GM19452 (cell line): ENCODE measurements around the gene PRSS48.
A peak's percentile ranks its signal among the peaks of the same experiment; 100 is the strongest.
"Not testable (repeated sequence)": the region's sequence is repeated elsewhere in the genome, so short reads cannot be mapped to it uniquely, and the experiment has no call there.

Source experiments
- ATAC-seq: cut with Tn5 transposase; IDR thresholded peaks from one replicate; pipeline ENCODE4 v1.9.1; 2021; ENCODE audit not compliant: unreplicated experiment

Gene PRSS48

GRCh38 chr4:151260526-151260925 lies 16.4 kb upstream of the PRSS48 start:
- ATAC-seq: no peak

DNA sequence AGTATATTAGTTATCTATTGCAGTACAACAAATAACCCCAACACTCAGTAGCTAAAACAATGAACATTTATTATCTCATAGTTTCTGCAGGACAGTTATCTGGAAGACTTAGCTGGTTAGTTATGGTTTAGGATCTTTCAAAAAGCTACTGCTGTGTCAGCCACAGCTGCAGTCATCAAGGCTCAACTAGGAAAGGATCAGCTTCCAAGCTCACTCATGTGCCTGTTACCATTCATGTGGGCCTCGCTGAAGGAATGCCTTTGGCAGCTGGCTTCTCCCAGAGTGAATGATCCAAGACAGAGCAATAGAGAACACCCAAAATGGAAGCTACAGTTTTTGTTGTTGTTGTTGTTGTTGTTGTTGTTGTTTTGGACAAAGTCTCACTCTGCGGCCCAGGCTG lies 13.5 kb upstream of the PRSS48 start:
- ATAC-seq: no peak

GRCh38 chr4:151266497-151266896 lies 10.5 kb upstream of the PRSS48 start:
- ATAC-seq: no peak

- ATAC-seq: no peak
Observed at GRCh38 chr4:151267104-151267503, 9.9 kb upstream of the PRSS48 start.

DNA sequence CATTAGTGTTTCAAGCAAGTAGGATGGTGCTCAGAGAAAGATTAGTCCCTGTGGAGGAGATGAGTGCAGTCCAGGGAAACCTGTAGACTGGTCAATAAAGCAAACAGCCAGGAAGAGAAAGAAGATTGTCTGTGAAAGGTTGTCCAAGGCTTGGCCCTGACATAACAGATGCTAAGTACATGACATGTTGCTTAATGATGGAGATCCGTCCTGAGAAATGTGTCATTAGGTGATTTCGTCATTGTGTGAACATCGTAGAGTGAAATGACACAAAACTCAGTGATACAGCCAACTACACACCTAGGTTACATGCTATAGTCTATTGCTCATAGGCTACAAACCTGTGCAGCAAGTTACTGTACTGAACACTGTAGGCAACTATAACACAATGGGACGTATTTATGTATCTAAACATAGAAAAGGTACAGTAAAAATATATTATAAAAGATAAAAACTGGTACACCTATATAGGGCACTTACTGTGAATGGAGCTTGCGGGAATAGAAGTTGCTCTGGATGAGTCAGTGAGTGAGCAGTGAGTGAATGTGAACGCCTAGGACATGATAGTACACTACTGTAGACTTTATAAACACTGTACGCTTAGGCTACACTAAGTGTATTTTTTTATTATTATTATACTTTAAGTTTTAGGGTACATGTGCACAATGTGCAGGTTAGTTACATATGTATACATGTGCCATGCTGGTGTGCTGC lies 9.0 kb upstream of the PRSS48 start:
- ATAC-seq: no peak

GRCh38 chr4:151268905-151269304 lies 8.1 kb upstream of the PRSS48 start:
- not testable (repeated sequence) for ATAC-seq

DNA sequence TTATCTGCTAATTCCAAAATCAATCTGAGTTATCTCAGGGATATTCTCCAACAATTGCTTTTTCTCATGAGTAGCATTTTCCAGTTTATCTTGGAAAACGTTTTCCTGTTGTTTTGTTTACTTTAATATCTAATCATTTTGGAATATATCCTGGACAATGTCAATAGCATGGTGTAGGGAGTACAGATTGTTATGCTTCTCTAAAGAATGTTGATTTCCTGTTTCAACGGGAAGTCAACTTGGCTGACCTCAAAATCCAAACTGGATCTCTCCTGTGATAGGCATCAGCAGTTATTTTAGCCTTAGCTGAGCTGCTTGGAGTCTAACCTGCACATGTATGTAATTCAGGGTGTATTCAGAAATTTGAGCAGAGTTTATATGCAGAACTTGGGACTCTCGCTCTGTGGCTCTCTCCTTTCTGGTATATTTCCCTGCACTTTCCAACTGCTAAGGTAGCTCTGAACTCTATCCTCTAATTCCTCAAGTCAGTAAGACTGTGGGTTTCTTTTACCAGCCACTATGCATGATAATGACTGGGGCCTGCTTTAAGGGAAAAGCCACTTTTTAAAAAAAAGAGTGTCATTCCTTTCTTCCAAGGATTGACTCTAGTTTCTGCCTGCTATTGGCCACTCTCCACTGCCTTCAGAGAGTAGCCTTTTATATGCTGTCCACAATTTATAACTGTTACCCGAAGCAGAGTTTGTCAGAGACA lies 7.7 kb downstream of the PRSS48 start:
- ATAC-seq: no peak

DNA sequence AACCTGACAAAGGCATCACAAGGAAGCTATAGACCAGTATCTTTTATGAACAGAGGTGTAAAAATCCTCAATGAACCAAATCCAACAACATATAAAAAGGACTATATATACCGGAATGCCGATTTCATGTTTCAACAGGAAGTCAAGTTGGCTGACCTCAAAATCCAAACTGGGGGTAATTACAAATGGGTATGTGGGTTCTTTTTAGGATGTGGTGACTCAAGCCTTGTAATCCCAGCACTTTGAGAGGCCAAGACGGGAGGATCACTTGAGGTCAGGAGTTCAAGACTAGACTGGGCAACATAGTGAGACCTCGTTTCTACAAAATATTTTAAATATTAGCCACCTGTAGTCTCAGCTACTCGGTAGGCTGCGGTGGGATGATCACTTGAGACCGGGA lies 10.4 kb downstream of the PRSS48 start:
- no peak for ATAC-seq

DNA sequence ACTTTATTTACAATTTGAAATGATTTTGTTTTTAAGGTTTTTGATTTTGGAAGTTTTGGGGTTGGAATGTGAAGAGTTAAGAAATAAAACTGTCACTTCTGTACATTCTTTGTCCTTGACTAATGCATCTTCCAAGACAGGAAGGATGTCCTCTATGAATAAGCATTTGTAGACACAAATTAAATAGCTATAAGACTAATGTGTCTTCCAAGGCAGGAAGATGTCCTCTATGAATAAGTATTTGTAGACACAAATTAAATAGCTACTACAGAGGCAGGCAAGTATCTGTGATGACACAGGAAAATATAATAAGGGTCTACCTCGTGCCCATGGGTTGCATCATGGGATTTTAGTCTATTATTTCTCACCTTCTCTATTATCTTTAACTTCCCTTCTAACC lies 14.5 kb downstream of the PRSS48 start:
- ATAC-seq: no peak

GRCh38 chr4:151292038-151292437 lies 15.1 kb downstream of the PRSS48 start:
- no peak for ATAC-seq

DNA sequence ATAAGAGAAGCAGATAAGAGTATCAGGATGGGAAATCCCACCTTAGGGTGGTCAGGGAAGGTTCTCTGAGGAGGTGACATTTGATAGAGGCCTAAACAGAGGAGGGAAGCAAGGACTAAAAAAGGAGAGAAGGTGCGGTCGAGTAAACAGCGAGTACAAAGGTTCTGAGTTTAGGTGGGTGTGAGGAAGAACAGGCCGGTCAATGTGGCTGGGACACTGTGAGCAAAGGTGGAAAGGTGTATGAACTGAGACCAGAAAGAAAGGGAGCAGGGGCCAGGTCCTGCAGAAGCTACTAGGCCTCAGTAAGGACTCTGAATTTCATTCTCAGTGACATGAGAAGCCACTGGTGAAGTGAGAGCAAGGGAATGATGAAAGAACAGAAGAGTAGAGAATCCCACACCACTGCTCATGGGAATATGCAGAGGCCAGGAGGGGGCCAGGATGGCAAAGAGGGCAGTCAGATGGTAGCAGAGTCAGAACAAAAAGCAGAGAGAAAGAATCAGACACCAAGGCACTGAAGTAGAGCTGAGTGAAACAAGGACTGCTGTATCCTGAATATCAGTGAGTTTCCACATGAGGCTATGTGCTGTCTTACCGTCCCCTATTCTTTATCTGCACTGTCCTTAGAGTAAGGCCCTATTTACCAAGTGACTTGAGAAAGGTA lies 18.0 kb downstream of the PRSS48 start:
- ATAC-seq: no peak

DNA sequence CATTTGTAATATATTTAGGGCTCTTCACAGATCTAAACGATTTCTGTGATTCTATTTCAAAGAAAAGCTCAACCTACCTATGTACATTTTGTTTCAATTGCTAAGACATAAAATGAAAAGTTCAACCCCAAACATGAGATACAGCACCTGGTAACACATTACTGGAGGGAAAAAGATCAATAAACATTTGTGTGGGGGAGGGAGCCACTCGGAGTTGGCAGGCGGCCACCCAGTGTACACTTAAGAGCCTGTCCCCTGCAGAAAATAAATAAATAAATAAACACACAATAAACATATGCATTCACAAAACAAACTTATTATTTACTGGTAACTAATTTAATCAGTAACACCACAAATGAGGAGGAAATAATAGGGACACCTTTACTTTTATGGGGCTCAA lies 19.3 kb downstream of the PRSS48 start:
- no peak for ATAC-seq

DNA sequence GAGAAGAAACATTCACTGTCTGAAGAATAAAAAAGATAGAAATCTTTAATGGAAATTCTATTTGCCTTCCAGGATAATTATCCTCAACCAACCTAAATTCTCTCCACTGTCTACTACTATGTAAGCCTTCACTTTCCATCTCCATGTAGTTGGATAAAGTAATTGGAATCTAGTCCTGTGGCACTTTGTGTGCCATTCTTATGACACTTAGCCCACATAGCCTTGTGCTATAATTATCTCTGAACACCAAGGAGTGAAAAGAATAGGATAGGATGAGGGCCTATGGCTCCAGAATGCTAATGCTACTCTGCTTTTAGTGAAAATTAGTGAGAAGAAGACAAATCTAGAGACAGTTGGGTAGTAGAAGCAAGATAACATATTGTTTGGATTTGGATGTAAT lies 20.2 kb downstream of the PRSS48 start:
- ATAC-seq: no peak

DNA sequence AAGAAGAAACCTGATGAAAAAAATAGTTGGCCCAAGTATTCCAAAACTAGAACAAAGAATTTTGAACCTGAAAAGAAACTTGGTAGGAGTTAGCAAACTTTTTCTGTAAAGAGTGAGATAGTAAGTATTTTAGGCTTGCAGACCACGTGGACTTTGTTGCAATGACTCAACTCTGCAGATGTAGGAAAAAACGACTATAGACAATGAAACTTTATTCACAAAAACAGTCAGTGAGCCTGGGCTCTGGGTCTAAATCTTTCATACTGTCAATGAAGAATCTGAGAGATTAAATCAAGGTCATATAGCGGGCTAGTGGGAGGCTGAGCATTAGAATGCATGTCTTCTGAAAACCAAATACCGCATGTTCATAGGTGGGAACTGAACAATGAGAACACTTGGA lies 25.5 kb downstream of the PRSS48 start:
- ATAC-seq: no peak

- no peak for ATAC-seq
Observed at GRCh38 chr4:151304226-151304625, 27.3 kb downstream of the PRSS48 start.

GRCh38 chr4:151304755-151305154 lies 27.8 kb downstream of the PRSS48 start:
- peak; percentile 84 for ATAC-seq

DNA sequence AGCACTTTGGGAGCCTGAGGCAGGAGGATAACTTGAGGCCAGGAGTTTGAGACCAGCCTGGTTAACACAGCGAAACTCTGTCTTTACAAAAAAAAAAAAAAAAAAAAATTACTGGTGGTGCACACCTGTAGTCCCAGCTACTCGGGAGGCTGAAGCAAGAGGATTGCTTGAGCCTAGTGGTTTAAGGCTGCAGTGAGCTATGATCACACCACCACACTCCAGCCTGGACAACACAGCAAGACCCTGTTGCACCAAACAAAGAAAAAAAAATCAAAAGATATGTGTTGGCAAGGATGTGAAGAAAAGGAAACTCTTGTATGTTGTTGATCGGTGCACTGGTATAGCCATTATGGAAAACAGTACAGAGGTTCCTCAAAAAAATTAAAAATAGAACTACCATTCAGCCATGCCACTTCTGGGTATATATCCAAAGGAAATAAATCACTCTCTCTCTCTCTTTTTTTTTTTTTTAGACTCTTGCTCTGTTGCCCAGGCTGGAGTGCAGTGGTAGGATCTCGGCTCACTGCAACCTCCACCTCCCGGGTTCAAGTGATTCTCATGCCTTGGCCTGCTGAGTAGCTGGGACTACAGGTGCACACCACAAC lies 33.3 kb downstream of the PRSS48 start:
- no peak for ATAC-seq

GRCh38 chr4:151313306-151314009 lies 36.5 kb downstream of the PRSS48 start:
- no peak for ATAC-seq

DNA sequence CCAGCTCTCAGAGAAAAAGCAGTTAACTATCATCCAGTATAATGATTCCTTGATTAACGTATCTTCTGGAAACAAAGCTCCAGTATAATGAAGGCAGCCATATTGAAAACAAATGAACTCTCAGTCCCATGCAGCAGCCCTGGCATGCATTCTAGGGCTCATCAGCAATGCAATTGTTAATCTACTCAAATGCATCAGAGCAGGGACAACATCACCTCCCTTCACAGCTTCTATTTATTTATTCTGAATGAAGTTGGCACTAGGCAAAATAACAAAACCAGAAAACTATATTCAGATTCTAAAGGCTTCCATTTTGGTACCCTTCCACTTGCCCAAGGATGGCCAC lies 37.0 kb downstream of the PRSS48 start:
- no peak for ATAC-seq

- ATAC-seq: no peak
Observed at GRCh38 chr4:151314479-151314878, 37.5 kb downstream of the PRSS48 start.

DNA sequence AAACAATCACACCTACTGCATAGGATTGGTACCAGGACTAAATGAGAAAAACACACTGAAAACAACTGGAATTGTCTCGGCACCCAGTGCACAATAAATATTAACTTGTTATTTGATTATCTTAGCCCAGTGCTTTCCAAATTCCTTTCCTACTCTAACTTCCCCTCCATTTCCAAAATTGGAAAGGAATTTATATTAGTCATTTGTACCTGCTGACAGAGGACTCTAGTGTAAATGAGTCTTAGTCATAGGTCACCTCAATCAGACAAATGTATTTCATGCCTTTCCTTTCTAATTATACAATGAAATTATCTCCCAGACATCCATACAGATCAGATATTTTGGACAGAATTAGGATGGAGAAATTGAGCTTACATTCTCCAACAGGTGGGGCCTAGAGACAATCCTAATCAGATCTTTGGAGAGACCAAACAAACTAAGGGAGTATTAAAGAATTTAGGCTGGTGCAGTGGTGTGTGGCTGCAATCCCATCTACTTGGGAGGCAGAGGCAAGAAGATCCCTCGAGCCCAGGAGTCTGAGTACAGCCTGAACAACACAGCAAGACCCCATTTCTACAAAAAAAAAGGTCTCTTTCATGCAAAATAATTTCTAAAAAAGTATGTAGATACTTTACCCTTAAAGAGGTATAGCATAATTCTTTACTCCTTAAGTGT lies 38.4 kb downstream of the PRSS48 start:
- no peak for ATAC-seq
